GM12878 (cell line): ENCODE measurements around the gene TTLL12. TPM values are rescaled to one million over a fixed set of nuclear protein-coding genes. Genes with fewer than 3 reads are reported as not detected.

Experiments
- ATAC-seq: fragments of 200-7000 bp; cut with Tn5 transposase; 3 replicates; pipeline ENCODE4 v1.9.1; 2020; ENCODE audit warnings: mild to moderate bottlenecking, moderate library complexity
- BruUV-seq: library from RNA; stranded (reverse); fragments of 400-500 nt; replicated peaks from 2 replicates; lab custom pipeline; 2021; lab: Mats Ljungman, UMichigan
- CTCF ChIA-PET: fragments of 300-600 bp; sonication (Branson Sonifier 250); formaldehyde crosslinking; extraction: SDS; loops from one replicate; lab custom pipeline; 2021; ENCODE audit warnings: inconsistent platforms; lab: Yijun Ruan, JAX
- POLR2A ChIA-PET: fragments of 350-600 bp; formaldehyde crosslinking; extraction: SDS; loops from one replicate; lab custom pipeline; 2021; ENCODE audit warnings: inconsistent platforms; lab: Charles Lee
- RAD21 ChIA-PET: fragments of 300-600 bp; sonication (Branson Sonifier 250); formaldehyde crosslinking; loops from one replicate; lab custom pipeline; 2023; ENCODE audit warnings: antibody characterized with exemption; ENCODE audit not compliant: unreplicated experiment; lab: Charles Lee
- SMC1A ChIA-PET: fragments of 300-600 bp; sonication (Branson Sonifier 250); formaldehyde crosslinking; loops from one replicate; lab custom pipeline; 2023; ENCODE audit not compliant: unreplicated experiment, uncharacterized antibody; lab: Charles Lee
- DNase-seq: peaks from one replicate; pipeline ENCODE4 v3.0.0-alpha.2; 2011; ENCODE audit warnings: low read depth, low spot score
- FAIRE-seq: peaks from 3 replicates; lab custom pipeline; 2011; peaks lifted over from hg19 to GRCh38; lab: Jason Lieb, UNC
- H2AFZ ChIP-seq: 2 replicates; pipeline ENCODE4 v1.6.0; 2011; ENCODE audit warnings: low read depth, low read length, control low read depth; ENCODE audit not compliant: control insufficient read depth
- H3K27ac ChIP-seq: 2 replicates; pipeline ENCODE4 v1.5.1; 2011; ENCODE audit warnings: control low read depth; ENCODE audit not compliant: control insufficient read depth, insufficient read depth
- H3K27me3 ChIP-seq, 2 experiments: replicated peaks in 1 of 2; 2 replicates each; pipeline versions ENCODE4 v1.6.0 to v1.6.1; 2011; ENCODE audit warnings: low read length in 1 of 2; ENCODE audit not compliant: control insufficient read depth in 2 of 2, insufficient read depth in 2 of 2
- H3K36me3 ChIP-seq, 2 experiments: 2 replicates each; pipeline ENCODE4 v1.5.1; 2011; ENCODE audit warnings: low read length in 1 of 2; ENCODE audit not compliant: control insufficient read depth in 2 of 2, insufficient read depth in 2 of 2
- H3K4me1 ChIP-seq: 2 replicates; pipeline ENCODE4 v1.6.1; 2011; ENCODE audit warnings: mild to moderate bottlenecking, low read length, moderate library complexity, mixed read lengths; ENCODE audit not compliant: control insufficient read depth, insufficient read depth
- H3K4me2 ChIP-seq: 2 replicates; pipeline ENCODE4 v1.6.0; 2011; ENCODE audit warnings: control low read depth; ENCODE audit not compliant: control insufficient read depth, insufficient read depth
- H3K4me3 ChIP-seq: fragments of 200-600 bp; sonication (generic); 2 replicates; pipeline ENCODE4 v1.5.1; 2016
- H3K79me2 ChIP-seq: 2 replicates; pipeline ENCODE4 v1.6.0; 2011; ENCODE audit warnings: low read length; ENCODE audit not compliant: control insufficient read depth, insufficient read depth
- H3K9ac ChIP-seq: 2 replicates; pipeline ENCODE4 v1.8.0; 2011; ENCODE audit warnings: low read length, control low read depth, mixed read lengths; ENCODE audit not compliant: control insufficient read depth, insufficient read depth
- H3K9me3 ChIP-seq: replicated peaks from 3 replicates; pipeline ENCODE4 v1.5.1; 2011; ENCODE audit warnings: mild to moderate bottlenecking, low read length; ENCODE audit not compliant: control insufficient read depth, insufficient read depth
- H4K20me1 ChIP-seq: 2 replicates; pipeline ENCODE4 v1.6.0; 2011; ENCODE audit not compliant: control insufficient read depth, insufficient read depth
- BCL11A ChIP-seq: IDR thresholded peaks from 2 replicates; pipeline ENCODE4 v1.6.1; 2011; ENCODE audit warnings: low read depth, low read length
- CREM ChIP-seq: IDR thresholded peaks from 2 replicates; pipeline ENCODE4 v1.6.1; 2014; ENCODE audit warnings: antibody characterized with exemption, low read depth
- NFYB ChIP-seq: IDR thresholded peaks from 2 replicates; pipeline ENCODE4 v1.6.1; 2011; ENCODE audit warnings: low read depth, mild to moderate bottlenecking, low read length, improper control_type of control experiment, moderate library complexity; ENCODE audit not compliant: insufficient read depth
- PAX5 ChIP-seq: IDR thresholded peaks from 2 replicates; pipeline ENCODE4 v1.6.1; 2011; ENCODE audit warnings: low read depth, low read length, borderline replicate concordance
- POLR2A ChIP-seq: IDR thresholded peaks from 2 replicates; pipeline ENCODE4 v1.6.1; 2011; ENCODE audit warnings: low read depth, mild to moderate bottlenecking, low read length
- TCF7 ChIP-seq: IDR thresholded peaks from 2 replicates; pipeline ENCODE4 v1.6.1; 2014; ENCODE audit warnings: antibody characterized with exemption, borderline replicate concordance
- WGBS: methylation state at CpG from one replicate; pipeline ENCODE4 v1.1.6; 2016; ENCODE audit warnings: low lambda C conversion rate; ENCODE audit not compliant: insufficient replicate concordance, insufficient coverage; ENCODE audit errors: missing lambda C conversion rate; 5-methylcytosine and 5-hydroxymethylcytosine counted together
- in situ Hi-C: fragments of 300-500 bp; cut with MboI; formaldehyde crosslinking; loops from 9 replicates; pipeline ENCODE4 v1.14.3; 2018; ENCODE audit warnings: mixed read lengths
- intact Hi-C: fragments of 100-400 bp; cut with micrococcal nuclease; formaldehyde crosslinking; loops from one replicate; pipeline ENCODE4 v1.14.2; 2022; ENCODE audit not compliant: unreplicated experiment
- polyA plus RNA-seq, 11 experiments: library from polyadenylated mRNA; depleted of rRNA in 4 of 11; unstranded in 6 of 11; stranded (reverse) in 5 of 11; fragments of >200 nt; fragmentation: Nextera tagmentation in 4 of 11; fragmentation: Illumina TruSeq in 1 of 11; extraction: Ambion mirVana in 4 of 11; extraction: Trizol in 1 of 11; gene quantifications; 1 replicate in 1 of 11; 2 replicates in 10 of 11; pipeline versions ENCODE4 v1.2.1 to v1.2.3, GENCODE V29; 2011 to 2016; ENCODE audit warnings: inconsistent platforms in 2 of 11, missing spikeins in 2 of 11, low read depth in 1 of 11
- total RNA-seq, 4 experiments: library from RNA; depleted of rRNA in 3 of 4; stranded (reverse); fragments of >200 nt in 3 of 4; fragmentation: Illumina TruSeq in 1 of 4; extraction: Trizol in 1 of 4; gene quantifications; 2 replicates each; pipeline versions ENCODE4 v1.2.1 to v1.2.3, GENCODE V29; 2013 to 2021
- TF ChIP-seq, protein P1 (sequence below): fragments of 450-650 bp; IDR thresholded peaks from 2 replicates; pipeline ENCODE4 v1.6.1; 2014; ENCODE audit warnings: mild to moderate bottlenecking
- TF ChIP-seq, protein P2 (sequence below): fragments of 450-650 bp; IDR thresholded peaks from 2 replicates; pipeline ENCODE4 v1.6.1; 2017; ENCODE audit warnings: mild to moderate bottlenecking, low read depth, inconsistent platforms; ENCODE audit not compliant: poor library complexity, severe bottlenecking
- TF ChIP-seq, protein P3 (sequence below): fragments of 450-650 bp; IDR thresholded peaks from 2 replicates; pipeline ENCODE4 v1.6.1; 2017; ENCODE audit warnings: antibody characterized with exemption, mild to moderate bottlenecking, moderate library complexity
- TF ChIP-seq, protein P4 (sequence below): fragments of 150-350 bp; IDR thresholded peaks from 2 replicates; pipeline ENCODE4 v1.6.1; 2016; ENCODE audit warnings: low read depth, low read length

TTLL12 gene
- total and polyA plus RNA-seq, 10 of the 15 experiments (the other 5 are each of a cell fraction or from before 2014, with no cell fraction given): 1.00 to 89.8 (median 38.5) TPM

DNA sequence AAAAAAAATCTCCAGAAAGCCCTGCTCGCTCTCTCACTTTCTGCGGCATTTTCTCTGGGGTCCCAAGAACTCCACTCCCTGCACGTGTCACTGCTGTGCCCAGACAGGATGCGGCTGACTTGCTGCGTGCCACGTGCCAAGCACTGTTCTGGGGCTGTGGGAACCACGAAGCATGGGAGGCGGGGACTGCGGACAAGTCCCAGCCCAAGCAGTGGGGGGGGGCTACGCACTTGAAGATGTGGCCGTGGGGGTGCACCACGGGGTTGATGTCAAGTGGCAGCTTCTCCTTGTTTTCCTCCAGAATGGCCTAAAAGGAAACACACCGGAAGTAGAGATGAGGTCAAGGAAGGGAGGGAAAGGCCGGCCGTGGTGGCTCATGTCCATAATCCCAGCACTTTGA lies 10.8 kb downstream of the TTLL12 start:
- no peak overlapping the region for H3K4me3 ChIP-seq
- no peak overlapping the region for H3K27ac ChIP-seq
- no peaks in the 10 kb centered on the region for H4K20me1 ChIP-seq
- no peaks in the 10 kb centered on the region for H3K9me3 ChIP-seq
- in situ Hi-C loops (no loop called here), intact Hi-C loops (no loop called here)
- H3K27me3 ChIP-seq: no peaks in the 10 kb centered on the region
- DNase-seq (no peak), ATAC-seq (no peak), FAIRE-seq (no peak)
- POLR2A ChIA-PET: no interaction called here
- RAD21 ChIA-PET: no interaction called here
- H3K36me3 ChIP-seq: peaks cover 8 to 18% of the 10 kb centered on the region in 2 experiments; a peak in 3 of 4 replicates
- CTCF ChIA-PET: no interaction called here
- TF ChIP-seq POLR2A (no peak), NFYB (no peak), TCF7 (no peak), PAX5 (no peak), BCL11A (no peak), CREM (no peak)
- TF ChIP-seq, protein P1, sequence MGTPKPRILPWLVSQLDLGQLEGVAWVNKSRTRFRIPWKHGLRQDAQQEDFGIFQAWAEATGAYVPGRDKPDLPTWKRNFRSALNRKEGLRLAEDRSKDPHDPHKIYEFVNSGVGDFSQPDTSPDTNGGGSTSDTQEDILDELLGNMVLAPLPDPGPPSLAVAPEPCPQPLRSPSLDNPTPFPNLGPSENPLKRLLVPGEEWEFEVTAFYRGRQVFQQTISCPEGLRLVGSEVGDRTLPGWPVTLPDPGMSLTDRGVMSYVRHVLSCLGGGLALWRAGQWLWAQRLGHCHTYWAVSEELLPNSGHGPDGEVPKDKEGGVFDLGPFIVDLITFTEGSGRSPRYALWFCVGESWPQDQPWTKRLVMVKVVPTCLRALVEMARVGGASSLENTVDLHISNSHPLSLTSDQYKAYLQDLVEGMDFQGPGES: no peak
- TF ChIP-seq, protein P2, sequence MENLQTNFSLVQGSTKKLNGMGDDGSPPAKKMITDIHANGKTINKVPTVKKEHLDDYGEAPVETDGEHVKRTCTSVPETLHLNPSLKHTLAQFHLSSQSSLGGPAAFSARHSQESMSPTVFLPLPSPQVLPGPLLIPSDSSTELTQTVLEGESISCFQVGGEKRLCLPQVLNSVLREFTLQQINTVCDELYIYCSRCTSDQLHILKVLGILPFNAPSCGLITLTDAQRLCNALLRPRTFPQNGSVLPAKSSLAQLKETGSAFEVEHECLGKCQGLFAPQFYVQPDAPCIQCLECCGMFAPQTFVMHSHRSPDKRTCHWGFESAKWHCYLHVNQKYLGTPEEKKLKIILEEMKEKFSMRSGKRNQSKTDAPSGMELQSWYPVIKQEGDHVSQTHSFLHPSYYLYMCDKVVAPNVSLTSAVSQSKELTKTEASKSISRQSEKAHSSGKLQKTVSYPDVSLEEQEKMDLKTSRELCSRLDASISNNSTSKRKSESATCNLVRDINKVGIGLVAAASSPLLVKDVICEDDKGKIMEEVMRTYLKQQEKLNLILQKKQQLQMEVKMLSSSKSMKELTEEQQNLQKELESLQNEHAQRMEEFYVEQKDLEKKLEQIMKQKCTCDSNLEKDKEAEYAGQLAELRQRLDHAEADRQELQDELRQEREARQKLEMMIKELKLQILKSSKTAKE: no peak
- TF ChIP-seq, protein P3, sequence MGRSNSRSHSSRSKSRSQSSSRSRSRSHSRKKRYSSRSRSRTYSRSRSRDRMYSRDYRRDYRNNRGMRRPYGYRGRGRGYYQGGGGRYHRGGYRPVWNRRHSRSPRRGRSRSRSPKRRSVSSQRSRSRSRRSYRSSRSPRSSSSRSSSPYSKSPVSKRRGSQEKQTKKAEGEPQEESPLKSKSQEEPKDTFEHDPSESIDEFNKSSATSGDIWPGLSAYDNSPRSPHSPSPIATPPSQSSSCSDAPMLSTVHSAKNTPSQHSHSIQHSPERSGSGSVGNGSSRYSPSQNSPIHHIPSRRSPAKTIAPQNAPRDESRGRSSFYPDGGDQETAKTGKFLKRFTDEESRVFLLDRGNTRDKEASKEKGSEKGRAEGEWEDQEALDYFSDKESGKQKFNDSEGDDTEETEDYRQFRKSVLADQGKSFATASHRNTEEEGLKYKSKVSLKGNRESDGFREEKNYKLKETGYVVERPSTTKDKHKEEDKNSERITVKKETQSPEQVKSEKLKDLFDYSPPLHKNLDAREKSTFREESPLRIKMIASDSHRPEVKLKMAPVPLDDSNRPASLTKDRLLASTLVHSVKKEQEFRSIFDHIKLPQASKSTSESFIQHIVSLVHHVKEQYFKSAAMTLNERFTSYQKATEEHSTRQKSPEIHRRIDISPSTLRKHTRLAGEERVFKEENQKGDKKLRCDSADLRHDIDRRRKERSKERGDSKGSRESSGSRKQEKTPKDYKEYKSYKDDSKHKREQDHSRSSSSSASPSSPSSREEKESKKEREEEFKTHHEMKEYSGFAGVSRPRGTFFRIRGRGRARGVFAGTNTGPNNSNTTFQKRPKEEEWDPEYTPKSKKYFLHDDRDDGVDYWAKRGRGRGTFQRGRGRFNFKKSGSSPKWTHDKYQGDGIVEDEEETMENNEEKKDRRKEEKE: no peak
- TF ChIP-seq, protein P4, sequence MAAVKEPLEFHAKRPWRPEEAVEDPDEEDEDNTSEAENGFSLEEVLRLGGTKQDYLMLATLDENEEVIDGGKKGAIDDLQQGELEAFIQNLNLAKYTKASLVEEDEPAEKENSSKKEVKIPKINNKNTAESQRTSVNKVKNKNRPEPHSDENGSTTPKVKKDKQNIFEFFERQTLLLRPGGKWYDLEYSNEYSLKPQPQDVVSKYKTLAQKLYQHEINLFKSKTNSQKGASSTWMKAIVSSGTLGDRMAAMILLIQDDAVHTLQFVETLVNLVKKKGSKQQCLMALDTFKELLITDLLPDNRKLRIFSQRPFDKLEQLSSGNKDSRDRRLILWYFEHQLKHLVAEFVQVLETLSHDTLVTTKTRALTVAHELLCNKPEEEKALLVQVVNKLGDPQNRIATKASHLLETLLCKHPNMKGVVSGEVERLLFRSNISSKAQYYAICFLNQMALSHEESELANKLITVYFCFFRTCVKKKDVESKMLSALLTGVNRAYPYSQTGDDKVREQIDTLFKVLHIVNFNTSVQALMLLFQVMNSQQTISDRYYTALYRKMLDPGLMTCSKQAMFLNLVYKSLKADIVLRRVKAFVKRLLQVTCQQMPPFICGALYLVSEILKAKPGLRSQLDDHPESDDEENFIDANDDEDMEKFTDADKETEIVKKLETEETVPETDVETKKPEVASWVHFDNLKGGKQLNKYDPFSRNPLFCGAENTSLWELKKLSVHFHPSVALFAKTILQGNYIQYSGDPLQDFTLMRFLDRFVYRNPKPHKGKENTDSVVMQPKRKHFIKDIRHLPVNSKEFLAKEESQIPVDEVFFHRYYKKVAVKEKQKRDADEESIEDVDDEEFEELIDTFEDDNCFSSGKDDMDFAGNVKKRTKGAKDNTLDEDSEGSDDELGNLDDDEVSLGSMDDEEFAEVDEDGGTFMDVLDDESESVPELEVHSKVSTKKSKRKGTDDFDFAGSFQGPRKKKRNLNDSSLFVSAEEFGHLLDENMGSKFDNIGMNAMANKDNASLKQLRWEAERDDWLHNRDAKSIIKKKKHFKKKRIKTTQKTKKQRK: no peak
- BruUV-seq: no TSS peak
- H3K79me2 ChIP-seq: no peaks in the 10 kb centered on the region
- H2AFZ ChIP-seq: no peak overlapping the region
- no peak overlapping the region for H3K4me2 ChIP-seq
- SMC1A ChIA-PET: no interaction called here
- WGBS: 90% methylated on average over 15 of the region's 15 CpGs
- H3K9ac ChIP-seq: no peak overlapping the region
- H3K4me1 ChIP-seq: no peaks in the 10 kb centered on the region
